K562 (cell line): ENCODE data around the gene CYTH4. TPM values are rescaled to one million over a fixed set of nuclear protein-coding genes. Genes with fewer than 3 reads are reported as not detected.

Source experiments
- CSDE1 ChIP-seq, 2 experiments: fragments of 450-650 bp; IDR thresholded peaks; 2 replicates each; pipeline ENCODE4 v1.6.1; 2016; ENCODE audit warnings: mild to moderate bottlenecking in 1 of 2
- CTBP1 ChIP-seq: fragments of 450-650 bp; IDR thresholded peaks from 2 replicates; pipeline ENCODE4 v1.6.1; 2016; ENCODE audit warnings: borderline replicate concordance
- DEAF1 ChIP-seq: fragments of 450-650 bp; formaldehyde crosslinking; IDR thresholded peaks from 2 replicates; pipeline ENCODE4 v1.4.0; 2020; ENCODE audit warnings: mild to moderate bottlenecking, moderate library complexity
- GTF2E2 ChIP-seq: fragments of 200-800 bp; sonication (Bioruptor generic); IDR thresholded peaks from 2 replicates; pipeline ENCODE4 v1.6.1; 2016; ENCODE audit warnings: missing genetic modification characterization, missing compliant biosample characterization
- MEF2A ChIP-seq: IDR thresholded peaks from 2 replicates; pipeline ENCODE4 v1.6.1; 2011; ENCODE audit warnings: low read depth, mild to moderate bottlenecking, low read length, moderate library complexity; ENCODE audit not compliant: control insufficient read depth
- MYBL2 ChIP-seq, 2 experiments: fragments of 450-650 bp in 1 of 2; sonication (generic) in 1 of 2; formaldehyde crosslinking in 1 of 2; IDR thresholded peaks; 2 replicates each; pipeline versions ENCODE4 v1.6.1 to v1.8.1; 2017 to 2022; ENCODE audit warnings: borderline replicate concordance in 1 of 2, inconsistent platforms in 1 of 2, low read depth in 1 of 2, mild to moderate bottlenecking in 1 of 2, missing genetic modification reagents in 1 of 2, moderate library complexity in 1 of 2
- MYNN ChIP-seq, 2 experiments: sonication (generic); formaldehyde crosslinking in 1 of 2; IDR thresholded peaks; 2 replicates each; pipeline versions ENCODE4 v1.5.0 to v1.6.1; 2016 to 2020; ENCODE audit warnings: antibody characterized with exemption in 1 of 2, missing genetic modification reagents in 1 of 2
- NCOR1 ChIP-seq: fragments of 450-650 bp; IDR thresholded peaks from 2 replicates; pipeline ENCODE4 v1.6.1; 2016; ENCODE audit warnings: mild to moderate bottlenecking, moderate library complexity
- RAD21 ChIP-seq, 2 experiments: fragments of 250-450 bp in 1 of 2; fragments of 450-650 bp in 1 of 2; sonication (Bioruptor Pico) in 1 of 2; formaldehyde crosslinking in 1 of 2; IDR thresholded peaks in 1 of 2; conservative IDR thresholded peaks in 1 of 2; 2 replicates each; pipeline versions ENCODE4 v1.4.0 to v1.8.0; 2020 to 2022; ENCODE audit warnings: mild to moderate bottlenecking in 2 of 2, moderate library complexity in 1 of 2
- SMAD4 ChIP-seq: fragments of 250-450 bp; sonication (Bioruptor Pico); conservative IDR thresholded peaks from 2 replicates; pipeline ENCODE4 v1.8.0; 2021; ENCODE audit warnings: inconsistent platforms, mild to moderate bottlenecking, moderate library complexity
- SMARCB1 ChIP-seq: IDR thresholded peaks from 2 replicates; pipeline ENCODE4 v1.6.1; 2011; ENCODE audit warnings: improper control_type of control experiment, low read depth; ENCODE audit not compliant: insufficient read length
- TCF15 ChIP-seq: fragments of 250-450 bp; sonication (Bioruptor Pico); IDR thresholded peaks from 2 replicates; pipeline ENCODE4 v1.8.0; 2022; ENCODE audit warnings: moderate library complexity, mild to moderate bottlenecking, inconsistent platforms
- ZEB2 ChIP-seq: fragments of 450-650 bp; IDR thresholded peaks from 2 replicates; pipeline ENCODE4 v1.6.1; 2016
- ZFP36 ChIP-seq: fragments of 150-350 bp; IDR thresholded peaks from 2 replicates; pipeline ENCODE4 v1.6.1; 2018; ENCODE audit warnings: low read length, low read depth; ENCODE audit not compliant: partially characterized antibody
- ZNF124 ChIP-seq: sonication (generic); formaldehyde crosslinking; IDR thresholded peaks from 2 replicates; pipeline ENCODE4 v1.8.1; 2022; ENCODE audit warnings: missing genetic modification reagents
- ZNF140 ChIP-seq: fragments of 250-450 bp; sonication (Bioruptor Pico); IDR thresholded peaks from 2 replicates; pipeline ENCODE4 v1.8.0; 2021; ENCODE audit warnings: moderate library complexity, mild to moderate bottlenecking, inconsistent platforms
- ZNF263 ChIP-seq: sonication (generic); formaldehyde crosslinking; IDR thresholded peaks from 2 replicates; pipeline ENCODE4 v1.8.0; 2022; ENCODE audit warnings: mild to moderate bottlenecking, missing genetic modification reagents, borderline replicate concordance
- ZNF79 ChIP-seq: fragments of 250-450 bp; sonication (Bioruptor Pico); IDR thresholded peaks from 2 replicates; pipeline ENCODE4 v1.4.0; 2020; ENCODE audit warnings: low read depth, mild to moderate bottlenecking, moderate library complexity
- polyA plus RNA-seq, 8 experiments: library from polyadenylated mRNA; depleted of rRNA in 4 of 8; stranded (reverse) in 5 of 8; unstranded in 3 of 8; fragments of >200 nt; fragmentation: Nextera tagmentation in 2 of 8; fragmentation: Illumina TruSeq in 1 of 8; extraction: Ambion mirVana in 2 of 8; extraction: Trizol in 1 of 8; gene quantifications; 2 replicates each; pipeline versions ENCODE4 v1.2.1 to v1.2.3, GENCODE V29; 2011 to 2014; ENCODE audit warnings: inconsistent platforms in 1 of 8, missing spikeins in 1 of 8
- total RNA-seq, 7 experiments: library from RNA; depleted of rRNA in 6 of 7; stranded (reverse); fragments of >200 nt in 6 of 7; fragmentation: Illumina TruSeq in 2 of 7; extraction: Trizol in 2 of 7; gene quantifications; 2 replicates each; pipeline versions ENCODE4 v1.2.1 to v1.2.3, GENCODE V29; 2011 to 2021; ENCODE audit warnings: low replicate concordance in 1 of 7

CYTH4 gene
- total and polyA plus RNA-seq, 9 of the 15 experiments (the other 6 are each of a cell fraction or from before 2014, with no cell fraction given): 0.03 to 2.0 (median 0.61) TPM; not detected in 1

GRCh38 chr22:37314315-37315074 lies 32.2 kb downstream of the CYTH4 start (continued):
- no peak for TF ChIP-seq TCF15 (CRISPR knock-in tag)
- TF ChIP-seq GTF2E2 (tag): no peak
- no peak for TF ChIP-seq CTBP1
- TF ChIP-seq SMARCB1: no peak
- no peak for TF ChIP-seq ZNF124 (CRISPR knock-in tag)
- TF ChIP-seq ZNF140 (CRISPR knock-in tag): no peak
- no peak for TF ChIP-seq ZNF263
- TF ChIP-seq RAD21 (CRISPR knock-in tag; conservative IDR thresholded peaks at IDR 0.05 in 1 of 2, IDR thresholded peaks at IDR 0.05 in 1 of 2): peak; percentile 20 to 60; a peak in 2 of 4 replicates
- TF ChIP-seq NCOR1: no peak
- no peak for TF ChIP-seq MYNN (IDR thresholded peaks at IDR 0.05)
- TF ChIP-seq MYNN (CRISPR knock-in tag; IDR thresholded peaks at IDR 0.05): no peak
- TF ChIP-seq MYBL2 (IDR thresholded peaks at IDR 0.05; ENCODE audit: low read depth): no peak
- no peak for TF ChIP-seq MYBL2 (CRISPR knock-in tag; IDR thresholded peaks at IDR 0.05; ENCODE audit: borderline replicate concordance)
- TF ChIP-seq SMAD4 (CRISPR knock-in tag): no peak
- TF ChIP-seq DEAF1 (CRISPR knock-in tag): no peak
- no peak for TF ChIP-seq CSDE1 (IDR thresholded peaks at IDR 0.05)
- no peak for TF ChIP-seq ZEB2
- TF ChIP-seq ZFP36: peak; percentile 91
- TF ChIP-seq MEF2A: no peak
- TF ChIP-seq ZNF79 (CRISPR knock-in tag): no peak
